ENCODE results near the gene ERBB2. TPM values are rescaled to one million over a fixed set of nuclear protein-coding genes. Genes with fewer than 3 reads are reported as not detected.

The ERBB2 gene
- total and polyA plus RNA-seq, 9 of the 15 experiments (the other 6 are each of a cell fraction or from before 2014, with no cell fraction given) = 0.74 to 5.6 (median 3.3) TPM

DNA sequence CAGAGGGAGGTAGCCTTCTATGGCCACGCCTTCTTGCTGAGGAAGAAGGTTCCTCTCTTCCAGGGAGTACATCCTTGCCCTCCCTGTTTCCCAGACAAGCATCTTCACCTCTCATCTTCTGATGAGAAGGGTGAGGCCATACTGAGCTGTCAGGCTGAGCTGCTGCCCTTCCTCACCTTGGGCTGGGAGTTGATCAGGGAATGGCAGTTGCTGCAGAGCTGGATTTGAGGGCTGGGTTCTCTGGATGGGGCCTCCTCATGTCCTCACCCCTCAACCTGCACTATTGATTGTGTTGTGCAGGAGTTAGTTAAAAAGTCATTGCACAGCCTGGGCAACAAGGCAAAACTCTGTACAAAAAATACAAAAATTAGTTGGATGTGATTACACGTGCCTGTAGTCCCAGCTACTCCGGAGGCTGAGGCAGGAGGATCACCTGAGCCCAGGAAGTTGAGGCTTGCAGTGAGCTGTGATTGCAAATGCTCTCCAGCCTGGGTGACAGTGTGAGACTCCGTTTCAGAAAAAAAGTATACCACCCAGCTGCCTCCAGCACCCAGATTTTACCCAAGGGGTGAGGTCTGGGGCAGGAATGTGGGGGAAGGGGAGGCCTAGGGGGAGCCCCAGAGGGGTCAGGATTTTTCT lies 2.0 kb downstream of the ERBB2 start:
- no peaks in the 10 kb centered on the region for H3K9me1 ChIP-seq (ENCODE audit: control insufficient read depth, insufficient read depth, low read length)
- no peak overlapping the region for H3K4me3 ChIP-seq
- DNase-seq (ENCODE audit: extremely low read depth in 1 of 4, low spot score in 3 of 4) (peak in 1 of 4 experiments; percentile 27), FAIRE-seq (no peak), ATAC-seq (no peak)
- no peaks in the 10 kb centered on the region; the same call in 1 of the 2 replicates for H4K20me1 ChIP-seq (replicated peaks; ENCODE audit: control insufficient read depth, insufficient read depth, low read length)
- no peak overlapping the region for H3K4me2 ChIP-seq (ENCODE audit: insufficient read depth, low read length)
- TF ChIP-seq ZEB2 (IDR thresholded peaks at IDR 0.05) (no peak), RFX5 (IDR thresholded peaks at IDR 0.05; ENCODE audit: low read depth, low read length) (no peak), JUNB (CRISPR knock-in tag; conservative IDR thresholded peaks at IDR 0.05) (no peak), SOX6 (IDR thresholded peaks at IDR 0.05) (no peak), CBFB (CRISPR knock-in tag; IDR thresholded peaks at IDR 0.05) (no peak), MTF1 (CRISPR knock-in tag; IDR thresholded peaks at IDR 0.05; ENCODE audit: borderline replicate concordance) (no peak), ZNF274 (IDR thresholded peaks at IDR 0.05; ENCODE audit: borderline replicate concordance, low read depth, low read length) (no peak), FOS (IDR thresholded peaks at IDR 0.05; ENCODE audit: extremely low read depth, insufficient read length) (no peak), SPI1 (IDR thresholded peaks at IDR 0.05; ENCODE audit: borderline replicate concordance, low read depth, low read length) (no peak), SNIP1 (IDR thresholded peaks at IDR 0.05; ENCODE audit: low read depth) (no peak), BCOR (IDR thresholded peaks at IDR 0.05) (no peak), CHD4 (IDR thresholded peaks at IDR 0.05; ENCODE audit: insufficient read depth, insufficient replicate concordance, low read depth, low read length, poor library complexity, severe bottlenecking) (no peak), POLR3G (IDR thresholded peaks at IDR 0.05; ENCODE audit: extremely low read depth, insufficient read length, insufficient replicate concordance) (no peak), NRF1 (conservative IDR thresholded peaks at IDR 0.05 in 1 of 2, IDR thresholded peaks at IDR 0.05 in 1 of 2) (no peak)
- TF ChIP-seq, protein P1, sequence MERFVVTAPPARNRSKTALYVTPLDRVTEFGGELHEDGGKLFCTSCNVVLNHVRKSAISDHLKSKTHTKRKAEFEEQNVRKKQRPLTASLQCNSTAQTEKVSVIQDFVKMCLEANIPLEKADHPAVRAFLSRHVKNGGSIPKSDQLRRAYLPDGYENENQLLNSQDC (CRISPR knock-in tag; IDR thresholded peaks at IDR 0.05) = no peak
- TF ChIP-seq, protein P2, sequence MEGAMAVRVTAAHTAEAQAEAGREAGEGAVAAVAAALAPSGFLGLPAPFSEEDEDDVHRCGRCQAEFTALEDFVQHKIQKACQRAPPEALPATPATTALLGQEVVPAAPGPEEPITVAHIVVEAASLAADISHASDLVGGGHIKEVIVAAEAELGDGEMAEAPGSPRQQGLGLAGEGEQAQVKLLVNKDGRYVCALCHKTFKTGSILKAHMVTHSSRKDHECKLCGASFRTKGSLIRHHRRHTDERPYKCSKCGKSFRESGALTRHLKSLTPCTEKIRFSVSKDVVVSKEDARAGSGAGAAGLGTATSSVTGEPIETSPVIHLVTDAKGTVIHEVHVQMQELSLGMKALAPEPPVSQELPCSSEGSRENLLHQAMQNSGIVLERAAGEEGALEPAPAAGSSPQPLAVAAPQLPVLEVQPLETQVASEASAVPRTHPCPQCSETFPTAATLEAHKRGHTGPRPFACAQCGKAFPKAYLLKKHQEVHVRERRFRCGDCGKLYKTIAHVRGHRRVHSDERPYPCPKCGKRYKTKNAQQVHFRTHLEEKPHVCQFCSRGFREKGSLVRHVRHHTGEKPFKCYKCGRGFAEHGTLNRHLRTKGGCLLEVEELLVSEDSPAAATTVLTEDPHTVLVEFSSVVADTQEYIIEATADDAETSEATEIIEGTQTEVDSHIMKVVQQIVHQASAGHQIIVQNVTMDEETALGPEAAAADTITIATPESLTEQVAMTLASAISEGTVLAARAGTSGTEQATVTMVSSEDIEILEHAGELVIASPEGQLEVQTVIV (CRISPR knock-in tag; IDR thresholded peaks at IDR 0.05; ENCODE audit: borderline replicate concordance) = no peak
- TF ChIP-seq, protein P3, sequence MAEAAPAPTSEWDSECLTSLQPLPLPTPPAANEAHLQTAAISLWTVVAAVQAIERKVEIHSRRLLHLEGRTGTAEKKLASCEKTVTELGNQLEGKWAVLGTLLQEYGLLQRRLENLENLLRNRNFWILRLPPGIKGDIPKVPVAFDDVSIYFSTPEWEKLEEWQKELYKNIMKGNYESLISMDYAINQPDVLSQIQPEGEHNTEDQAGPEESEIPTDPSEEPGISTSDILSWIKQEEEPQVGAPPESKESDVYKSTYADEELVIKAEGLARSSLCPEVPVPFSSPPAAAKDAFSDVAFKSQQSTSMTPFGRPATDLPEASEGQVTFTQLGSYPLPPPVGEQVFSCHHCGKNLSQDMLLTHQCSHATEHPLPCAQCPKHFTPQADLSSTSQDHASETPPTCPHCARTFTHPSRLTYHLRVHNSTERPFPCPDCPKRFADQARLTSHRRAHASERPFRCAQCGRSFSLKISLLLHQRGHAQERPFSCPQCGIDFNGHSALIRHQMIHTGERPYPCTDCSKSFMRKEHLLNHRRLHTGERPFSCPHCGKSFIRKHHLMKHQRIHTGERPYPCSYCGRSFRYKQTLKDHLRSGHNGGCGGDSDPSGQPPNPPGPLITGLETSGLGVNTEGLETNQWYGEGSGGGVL (CRISPR knock-in tag; IDR thresholded peaks at IDR 0.05) = no peak
- no peak overlapping the region for H3K9ac ChIP-seq (ENCODE audit: insufficient read depth in 1 of 2, low read depth in 2 of 2, low read length in 2 of 2)
- H3K36me3 ChIP-seq (ENCODE audit: control insufficient read depth, insufficient read depth, low read length) = no peaks in the 10 kb centered on the region
- POLR2A ChIA-PET = no interaction called here
- H3K27ac ChIP-seq (ENCODE audit: extremely low read depth, low read depth, low read length) = no peak overlapping the region
- H2AFZ ChIP-seq (ENCODE audit: low read depth, low read length) = no peak overlapping the region
- no TSS peak for BruUV-seq (replicated peaks)
- in situ Hi-C loops (cut with MboI) (no loop called here), intact Hi-C loops (cut with micrococcal nuclease) (no loop called here)
- no peaks in the 10 kb centered on the region for H3K9me3 ChIP-seq (replicated peaks; ENCODE audit: control insufficient read depth, insufficient read depth, low read depth, low read length)
- H3K79me2 ChIP-seq (ENCODE audit: control insufficient read depth, insufficient read depth, low read length) = no peaks in the 10 kb centered on the region
- WGBS (ENCODE audit: insufficient coverage, low coverage, missing lambda C conversion rate) = 23% methylated on average over 4 of the region's 4 CpGs
- no peaks in the 10 kb centered on the region; a peak in 1 of 5 replicates for H3K27me3 ChIP-seq (ENCODE audit: control insufficient read depth in 2 of 2, insufficient read depth in 2 of 2, low read length in 2 of 2)
- CTCF ChIA-PET (ENCODE audit: low intra/inter-chr PET ratio) = no interaction called here
- H3K4me1 ChIP-seq (replicated peaks in 1 of 2; ENCODE audit: control insufficient read depth in 2 of 2, insufficient read depth in 2 of 2, low read length in 2 of 2) = peaks cover 0 to 26% of the 10 kb centered on the region in 2 experiments; a peak in 3 of 5 replicates
